GDM1 (cell line): ENCODE results near the gene CSF3.

Experiments
- DNase-seq: peaks from one replicate; lab custom pipeline; 2025; lab: John Stamatoyannopoulos, UW

Gene CSF3

GRCh38 chr17:40015005-40015997 lies at the start of gene CSF3:
Gene CSF3, plus strand, starts transcription at chr17:40015440. Its CDS starts 35 bp downstream, at chr17:40015475.
- DNase-seq = peak; percentile 17

- DNase-seq = no peak
Measured at GRCh38 chr17:39966771-39967170, 48.5 kb upstream of the CSF3 start.

GRCh38 chr17:39968761-39969160 lies 46.5 kb upstream of the CSF3 start:
- DNase-seq = no peak

- DNase-seq = no peak
Measured at GRCh38 chr17:39969375-39969774, 45.9 kb upstream of the CSF3 start.

- no peak for DNase-seq
Measured at GRCh38 chr17:39970157-39970692, 45.0 kb upstream of the CSF3 start.

GRCh38 chr17:39971076-39971603 lies 44.1 kb upstream of the CSF3 start:
- no peak for DNase-seq

GRCh38 chr17:39972271-39972670 lies 43.0 kb upstream of the CSF3 start:
- peak; percentile 58 for DNase-seq

GRCh38 chr17:39973496-39973895 lies 41.7 kb upstream of the CSF3 start:
- DNase-seq = no peak

GRCh38 chr17:39974433-39974832 lies 40.8 kb upstream of the CSF3 start:
- no peak for DNase-seq

- DNase-seq = no peak
Measured at GRCh38 chr17:39975801-39976200, 39.4 kb upstream of the CSF3 start.

GRCh38 chr17:39979016-39979670 lies 36.1 kb upstream of the CSF3 start:
- DNase-seq = no peak

- DNase-seq = peak; percentile 62
Measured at GRCh38 chr17:39979893-39980350, 35.3 kb upstream of the CSF3 start.

GRCh38 chr17:39980351-39981206 lies 34.7 kb upstream of the CSF3 start, which contains the start of gene PSMD3:
Gene PSMD3, plus strand, starts transcription at chr17:39980807. Its CDS starts 164 bp downstream, at chr17:39980971.
- DNase-seq = peak; percentile 99

GRCh38 chr17:39981207-39981741 lies 34.0 kb upstream of the CSF3 start:
- no peak for DNase-seq

- DNase-seq = no peak
Measured at GRCh38 chr17:39981766-39982375, 33.4 kb upstream of the CSF3 start.

- DNase-seq = no peak
Measured at GRCh38 chr17:39988206-39988810, 26.9 kb upstream of the CSF3 start.

- no peak for DNase-seq
Measured at GRCh38 chr17:39994448-39994847, 20.8 kb upstream of the CSF3 start.

GRCh38 chr17:39995438-39995837 lies 19.8 kb upstream of the CSF3 start:
- DNase-seq = no peak

- no peak for DNase-seq
Measured at GRCh38 chr17:39996162-39996561, 19.1 kb upstream of the CSF3 start.

GRCh38 chr17:39996800-39997199 lies 18.4 kb upstream of the CSF3 start:
- DNase-seq = no peak
